HG03565 (cell line): ENCODE data around the gene ZNF19.
"Not testable (repeated sequence)": the region's sequence is repeated elsewhere in the genome, so short reads cannot be mapped to it uniquely, and the experiment has no call there.

Experiments
- ATAC-seq: cut with Tn5 transposase; IDR thresholded peaks from one replicate; pipeline ENCODE4 v1.9.1; 2021; ENCODE audit warnings: mild to moderate bottlenecking, moderate library complexity; ENCODE audit not compliant: unreplicated experiment

ZNF19 gene

DNA sequence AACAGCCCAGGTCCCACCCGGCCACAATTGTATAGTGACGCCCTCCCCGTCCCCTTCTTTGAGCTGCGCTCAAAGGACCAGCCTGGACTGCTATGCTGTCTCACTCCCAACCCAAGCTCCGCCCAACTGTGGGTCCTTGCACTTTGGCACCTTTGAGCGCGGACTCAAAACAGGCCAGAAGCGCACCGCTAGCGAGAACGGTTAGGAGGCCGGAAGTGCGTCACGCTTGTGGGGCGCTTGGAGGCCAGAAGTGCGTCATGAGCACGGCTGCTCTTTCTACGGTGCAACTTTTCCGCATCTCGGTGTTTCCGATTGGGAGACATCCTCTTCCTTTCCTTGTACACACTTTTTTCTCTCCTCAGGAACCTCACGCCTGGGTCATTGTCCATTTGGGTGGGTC, at the start of gene ZNF19:
Gene ZNF19 (minus strand): TSS at position 203 of the 400 bp plus-strand sequence. CDS start 7,210 bp downstream, outside the sequence.
- no peak for ATAC-seq

DNA sequence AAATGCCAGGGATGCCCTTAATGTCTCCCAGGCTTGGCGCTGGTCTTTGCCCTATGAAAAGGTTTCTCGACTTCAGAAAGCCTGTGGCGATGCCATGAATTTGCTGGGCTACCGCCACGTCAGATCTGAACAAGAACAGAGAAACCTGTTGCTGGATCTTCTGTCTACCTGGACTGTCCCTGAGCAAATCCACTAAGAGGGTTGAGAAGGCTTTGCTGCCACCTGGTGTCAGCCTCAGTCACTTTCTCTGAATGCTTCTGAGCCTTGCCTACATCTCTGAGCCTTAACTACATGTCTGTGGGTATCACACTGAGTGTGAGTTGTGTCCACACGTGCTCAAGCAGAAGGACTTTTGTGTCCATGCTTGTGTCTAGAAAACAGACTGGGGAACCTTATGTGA, 48.5 kb upstream of the ZNF19 start:
- ATAC-seq = peak; percentile 74

DNA sequence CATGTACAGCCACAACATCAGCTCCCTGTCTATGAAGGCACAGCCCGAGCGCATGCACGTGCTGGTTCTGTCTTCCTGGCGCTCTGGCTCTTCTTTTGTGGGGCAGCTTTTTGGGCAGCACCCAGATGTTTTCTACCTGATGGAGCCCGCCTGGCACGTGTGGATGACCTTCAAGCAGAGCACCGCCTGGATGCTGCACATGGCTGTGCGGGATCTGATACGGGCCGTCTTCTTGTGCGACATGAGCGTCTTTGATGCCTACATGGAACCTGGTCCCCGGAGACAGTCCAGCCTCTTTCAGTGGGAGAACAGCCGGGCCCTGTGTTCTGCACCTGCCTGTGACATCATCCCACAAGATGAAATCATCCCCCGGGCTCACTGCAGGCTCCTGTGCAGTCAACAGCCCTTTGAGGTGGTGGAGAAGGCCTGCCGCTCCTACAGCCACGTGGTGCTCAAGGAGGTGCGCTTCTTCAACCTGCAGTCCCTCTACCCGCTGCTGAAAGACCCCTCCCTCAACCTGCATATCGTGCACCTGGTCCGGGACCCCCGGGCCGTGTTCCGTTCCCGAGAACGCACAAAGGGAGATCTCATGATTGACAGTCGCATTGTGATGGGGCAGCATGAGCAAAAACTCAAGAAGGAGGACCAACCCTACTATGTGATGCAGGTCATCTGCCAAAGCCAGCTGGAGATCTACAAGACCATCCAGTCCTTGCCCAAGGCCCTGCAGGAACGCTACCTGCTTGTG, 47.8 kb upstream of the ZNF19 start:
- no peak for ATAC-seq

DNA sequence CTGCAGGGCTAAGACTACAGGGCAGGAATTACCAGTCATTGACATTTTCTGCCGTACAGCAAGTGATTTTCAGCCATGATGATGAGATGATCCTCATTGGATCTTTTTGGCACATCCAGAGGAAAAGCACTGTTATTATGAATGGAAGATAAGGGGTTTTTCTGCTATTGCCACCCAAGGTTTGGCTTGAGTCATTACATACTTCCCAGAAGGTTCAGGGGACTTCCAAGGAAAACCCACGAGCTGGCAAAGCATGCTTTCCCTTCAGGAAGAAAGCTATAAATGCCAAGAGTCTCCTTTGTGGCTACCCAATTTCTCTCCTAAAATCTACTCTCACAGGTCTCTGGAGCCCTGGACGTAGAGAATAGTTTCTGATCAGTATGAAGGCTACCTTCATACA, 43.2 kb upstream of the ZNF19 start:
- no peak for ATAC-seq

DNA sequence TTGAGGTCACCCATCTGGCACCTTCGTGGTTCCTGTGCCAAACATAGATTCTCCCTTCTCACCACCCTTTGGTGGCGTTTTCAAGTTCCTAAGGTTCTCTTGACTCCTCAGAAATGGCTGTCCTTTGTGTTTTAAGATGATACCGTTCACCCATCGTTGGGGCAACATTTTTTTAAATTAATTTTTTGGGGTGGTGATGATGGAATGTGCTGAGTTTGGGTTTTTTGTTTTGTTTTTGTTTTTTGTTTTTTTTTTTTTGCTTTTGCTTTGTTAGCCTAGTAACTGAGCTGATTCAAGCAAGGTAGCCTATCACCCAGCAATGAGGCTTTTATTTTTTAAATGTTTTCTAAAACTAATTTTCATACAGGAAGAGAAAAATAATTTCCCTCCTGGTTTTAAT, 39.7 kb upstream of the ZNF19 start:
- ATAC-seq = no peak

DNA sequence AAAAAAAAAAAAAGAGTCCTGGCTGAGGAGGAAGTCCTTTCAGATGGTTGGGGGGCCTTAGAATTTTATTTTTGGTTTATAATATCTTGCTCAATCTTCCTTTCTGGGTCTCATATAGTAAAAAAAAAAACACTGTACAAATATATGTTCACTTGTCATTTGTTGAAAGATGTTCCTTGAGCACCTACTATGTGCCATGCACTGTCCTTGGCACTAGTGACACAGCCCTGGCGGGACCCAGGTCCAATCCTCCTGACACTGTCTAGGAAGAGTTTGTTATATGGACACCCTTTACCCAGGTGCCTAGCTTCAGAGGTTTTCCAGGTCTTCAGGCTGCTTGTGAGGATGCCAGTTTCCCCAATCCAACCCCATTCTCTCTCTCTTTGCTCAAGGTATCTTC, 39.1 kb upstream of the ZNF19 start:
- no peak for ATAC-seq

DNA sequence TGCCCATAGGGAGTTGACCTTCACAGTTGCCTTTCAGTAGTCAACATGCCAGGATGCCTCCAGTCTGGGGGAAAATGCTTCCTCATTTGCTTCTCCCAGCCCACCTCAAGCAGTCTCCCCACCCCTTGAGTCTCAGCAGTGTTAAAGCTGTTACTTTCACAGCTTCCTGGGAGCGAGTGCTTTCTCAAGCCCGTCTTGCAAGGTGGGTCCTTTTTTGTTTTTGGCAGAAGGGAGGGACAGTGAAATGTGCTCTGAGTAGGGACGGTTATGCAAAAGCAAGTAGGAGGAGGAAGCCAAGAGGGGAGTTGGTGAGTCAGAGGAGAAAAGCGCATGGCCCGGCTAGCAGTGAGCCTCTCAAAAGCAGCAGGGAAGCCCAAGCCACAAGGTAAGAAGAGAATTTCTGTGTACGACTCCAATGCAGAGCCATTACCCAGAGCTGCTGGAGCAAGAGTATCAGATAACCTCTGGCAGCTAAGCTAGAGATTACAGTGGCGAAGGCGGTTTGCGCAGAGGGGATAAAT, 37.0 kb upstream of the ZNF19 start, which contains the start of gene CHST4:
Gene CHST4 (plus strand): TSS at position 316 of the 521 bp plus-strand sequence. CDS start 10,252 bp downstream, outside the sequence.
- ATAC-seq = no peak

DNA sequence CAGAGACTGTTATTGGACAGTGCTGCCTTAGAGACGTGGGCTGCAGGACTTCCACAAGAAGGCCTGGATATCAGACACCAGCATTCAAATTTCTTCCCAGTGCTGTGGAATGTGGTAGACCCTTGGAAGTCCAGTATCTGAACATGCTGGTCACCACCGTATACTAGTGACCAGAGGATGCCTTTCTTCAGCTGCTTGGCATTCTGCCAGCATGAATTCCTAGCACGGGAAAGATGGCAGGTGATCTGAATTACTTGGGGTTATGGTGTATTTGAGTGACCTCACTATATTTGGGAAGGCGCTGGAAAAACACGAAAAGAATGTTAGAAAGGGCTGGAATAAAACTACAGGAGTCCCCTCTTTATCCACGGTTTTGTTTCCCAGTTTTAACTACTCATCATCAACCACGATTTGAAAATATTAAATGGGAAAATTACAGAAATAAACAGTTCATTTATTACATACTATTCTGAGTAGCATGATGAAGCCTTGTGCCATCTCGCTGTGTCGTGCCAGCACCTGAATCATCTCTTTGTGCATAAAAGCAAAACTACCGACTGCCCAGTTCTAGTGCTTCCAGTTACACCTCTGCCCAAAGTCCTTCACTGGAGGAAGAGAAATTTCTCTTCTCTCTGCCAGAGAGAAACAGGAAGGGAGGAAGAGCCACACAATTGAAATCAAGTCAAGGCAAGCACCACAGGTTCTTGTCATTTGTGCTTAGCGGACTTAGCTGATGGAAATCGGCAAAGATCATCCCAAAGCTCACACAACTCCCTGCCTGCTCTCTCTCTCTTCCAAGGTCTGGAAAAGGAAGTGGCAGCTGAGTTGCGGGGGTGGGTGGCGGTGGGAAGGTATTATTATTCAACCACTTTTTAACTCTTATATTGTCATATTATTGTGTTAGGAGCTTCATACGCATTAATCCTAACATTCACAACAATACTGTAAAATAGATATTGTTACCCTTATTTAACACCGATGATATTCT, 35.7 kb upstream of the ZNF19 start:
- ATAC-seq = no peak

DNA sequence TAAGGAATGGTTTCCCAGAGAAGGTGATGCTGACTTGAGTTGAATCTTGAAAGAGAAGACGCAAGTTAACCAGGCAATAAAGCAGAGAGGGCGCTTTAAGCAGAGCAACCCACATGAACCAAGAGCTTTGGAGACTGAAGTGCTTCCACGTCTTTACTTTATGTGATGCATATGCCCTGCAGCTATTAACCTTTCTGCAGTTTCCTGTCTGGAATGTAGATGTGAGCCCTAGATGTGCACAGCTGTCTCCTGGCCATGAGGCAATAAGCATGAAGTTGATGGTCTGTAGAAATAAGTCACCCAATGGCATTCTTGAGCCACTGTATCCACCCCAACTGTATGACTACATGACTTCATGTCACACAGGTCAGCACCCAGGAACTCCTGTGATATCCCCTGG, 31.4 kb upstream of the ZNF19 start:
- ATAC-seq = no peak

DNA sequence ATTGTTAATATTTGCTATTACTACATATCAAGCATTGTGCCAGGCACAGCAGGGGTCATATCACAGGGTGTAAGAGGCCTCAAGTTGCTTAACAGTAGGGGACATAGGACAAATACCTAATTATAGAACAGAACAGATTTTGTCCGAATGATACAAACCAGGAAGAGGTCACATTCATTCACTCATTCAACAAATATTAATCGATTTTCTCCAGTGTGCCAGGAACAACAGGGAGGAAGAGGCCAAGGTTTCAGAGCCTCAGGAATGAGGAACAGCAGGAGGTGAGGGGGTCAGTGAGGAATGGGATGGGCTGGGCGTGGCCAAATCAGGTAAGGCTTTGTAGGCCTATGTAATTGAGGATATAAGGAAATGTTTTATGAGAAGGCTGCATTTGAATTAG, 25.9 kb upstream of the ZNF19 start:
- ATAC-seq = no peak

DNA sequence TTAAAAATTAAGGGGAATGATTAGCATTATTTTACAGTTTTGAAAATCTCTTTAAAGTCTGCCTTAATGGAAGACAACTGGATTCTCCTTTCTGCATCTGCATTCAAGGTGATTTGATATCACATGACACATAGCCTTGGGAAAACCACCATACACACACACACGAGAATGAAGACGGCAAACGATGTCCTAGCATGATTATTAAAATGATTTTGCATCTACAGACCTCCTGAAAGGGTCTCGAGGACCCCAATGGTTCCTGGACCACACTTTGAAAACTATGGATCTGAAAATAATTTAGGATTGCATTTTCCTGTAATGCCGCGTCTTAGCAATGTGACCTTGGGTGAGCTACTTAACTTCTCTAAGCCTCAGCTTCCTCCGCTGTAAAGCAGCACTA, 25.4 kb upstream of the ZNF19 start:
- ATAC-seq = no peak

DNA sequence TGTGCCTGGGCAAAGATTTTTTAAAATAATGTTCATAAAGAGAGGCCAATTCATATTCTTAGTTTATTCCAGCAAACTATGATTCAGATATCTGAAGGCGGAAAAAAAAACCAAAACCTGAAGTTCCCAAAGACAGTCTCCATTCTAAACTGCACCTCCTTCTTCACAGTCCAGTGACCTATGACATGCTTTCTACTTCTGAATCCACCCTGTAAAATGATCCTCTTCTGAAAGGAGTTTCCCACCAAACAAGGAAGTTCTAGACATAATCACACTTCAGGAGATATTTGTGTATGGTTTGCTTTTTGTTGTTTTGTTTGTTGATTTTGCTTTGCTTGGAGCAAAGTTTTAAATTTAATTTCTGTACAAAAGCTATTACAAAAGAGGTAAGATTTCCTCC, 24.2 kb upstream of the ZNF19 start:
- ATAC-seq = no peak

DNA sequence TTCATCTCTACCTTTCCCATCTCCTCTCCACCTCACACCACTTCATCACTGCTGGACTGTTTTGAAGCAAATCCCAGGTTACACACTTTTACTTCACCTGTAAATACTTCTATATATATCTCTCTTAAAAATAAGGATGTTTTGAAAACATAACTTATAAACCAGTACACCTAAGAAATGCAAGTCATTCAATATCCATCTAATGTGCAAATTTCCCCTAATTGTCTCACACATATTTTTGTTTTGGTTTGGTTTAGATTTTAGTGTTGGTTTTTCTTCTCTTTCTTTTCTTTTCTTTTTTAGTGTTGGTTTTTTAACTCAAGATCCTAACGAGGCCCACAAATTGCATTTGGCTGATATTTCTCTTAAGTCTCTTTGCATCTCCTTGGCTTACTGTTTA, 17.9 kb upstream of the ZNF19 start:
- ATAC-seq = no peak

DNA sequence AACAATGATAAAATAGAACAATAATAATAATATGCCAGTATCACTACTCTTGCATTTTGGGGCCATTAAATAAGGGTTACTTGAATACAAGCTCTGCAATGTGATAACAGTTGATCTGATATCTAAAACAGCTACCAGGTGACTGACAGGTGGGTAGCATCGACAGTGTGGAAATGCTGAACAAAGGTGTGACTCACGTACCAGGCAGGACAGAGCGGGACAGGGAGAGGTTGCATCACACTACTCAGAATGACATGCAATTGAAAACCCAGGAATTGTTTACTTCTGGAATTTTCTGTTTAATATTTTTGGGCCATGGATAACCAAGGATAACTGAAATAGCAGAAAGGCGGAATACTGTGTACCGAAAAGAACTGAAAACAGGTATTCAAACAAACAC, 15.8 kb upstream of the ZNF19 start:
- ATAC-seq = no peak

DNA sequence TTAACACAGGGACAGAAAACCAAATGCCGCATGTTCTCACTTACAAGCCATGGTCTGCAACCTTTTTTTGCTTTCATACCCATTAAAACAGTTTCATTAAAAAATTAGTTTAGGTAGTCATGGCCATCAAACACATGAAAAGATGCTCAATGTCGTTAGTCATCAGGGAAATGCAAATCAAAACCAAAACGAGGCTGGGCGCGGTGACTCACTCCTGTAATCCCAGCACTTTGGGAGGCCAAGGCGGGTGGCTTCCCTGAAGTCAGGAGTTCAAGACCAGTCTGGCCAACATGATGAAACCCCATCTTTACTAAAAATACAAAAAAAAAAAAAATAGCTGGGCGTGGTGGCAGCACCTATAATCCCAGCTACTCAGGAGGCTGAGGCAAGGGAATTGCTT, 14.9 kb upstream of the ZNF19 start:
- ATAC-seq = not testable (repeated sequence)

DNA sequence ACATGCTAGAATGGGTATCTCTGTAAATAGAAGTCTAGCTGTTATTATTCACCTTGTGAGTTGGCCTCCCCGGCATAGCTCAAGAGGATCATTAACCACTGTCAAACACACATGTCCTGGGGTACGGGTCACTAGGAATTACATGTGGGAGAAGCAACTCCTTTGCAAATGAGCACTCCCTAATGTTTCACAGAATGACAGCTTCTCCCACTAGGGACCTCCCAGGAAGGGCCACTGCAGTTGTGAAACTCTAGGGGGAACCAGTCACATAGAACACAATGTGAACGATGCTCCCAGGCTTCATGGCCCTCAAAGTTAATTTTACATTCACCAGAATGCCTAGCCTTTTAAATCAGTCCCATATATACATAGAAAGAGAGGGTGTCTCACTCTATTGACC, 12.4 kb upstream of the ZNF19 start:
- no peak for ATAC-seq

DNA sequence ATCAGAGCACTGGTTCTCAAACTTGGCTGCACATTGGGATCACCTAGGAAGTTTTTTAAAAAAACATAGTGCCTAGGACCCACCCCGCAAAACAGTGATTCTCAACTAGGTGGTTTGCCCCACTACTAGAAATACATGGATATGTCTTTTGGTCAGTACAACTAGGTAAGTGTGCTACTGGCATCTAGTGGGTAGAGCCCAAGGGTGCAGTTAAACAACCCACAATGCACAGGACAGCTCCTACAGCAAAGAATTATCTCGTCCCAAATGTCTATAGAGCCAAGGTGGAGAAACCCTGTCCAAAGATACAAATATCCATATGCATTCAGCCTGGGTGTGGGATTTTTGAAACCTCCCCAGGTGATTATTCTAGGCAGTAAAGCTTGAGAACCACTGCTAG, 11.8 kb upstream of the ZNF19 start:
- ATAC-seq = no peak

DNA sequence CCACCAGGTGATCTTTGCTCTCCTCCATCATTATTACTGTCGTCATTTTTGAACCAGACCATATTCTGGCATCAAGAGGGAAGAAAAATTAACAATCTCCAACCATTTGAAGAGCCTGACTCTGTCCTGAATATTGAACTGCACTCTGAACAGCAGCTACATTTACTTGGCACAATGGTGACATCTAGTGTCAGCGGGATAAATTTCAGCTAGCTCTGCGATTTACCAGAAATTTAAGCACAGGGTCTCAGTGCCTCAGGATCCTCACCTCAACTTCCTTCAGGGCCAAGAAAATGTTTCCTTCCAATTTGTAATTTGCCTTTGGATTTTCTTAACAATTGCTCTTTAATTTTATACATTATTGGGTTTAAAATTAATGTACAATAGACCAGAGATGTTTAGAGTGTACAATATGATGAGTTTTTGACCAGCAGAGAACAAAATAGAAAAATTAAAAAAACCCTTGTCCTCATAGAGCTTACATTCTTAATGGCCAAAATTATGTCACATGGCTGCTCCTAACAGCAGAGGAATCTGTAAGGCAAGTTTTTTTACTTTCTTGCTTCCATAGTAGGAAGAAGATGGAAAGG, 10.7 kb upstream of the ZNF19 start:
- no peak for ATAC-seq

DNA sequence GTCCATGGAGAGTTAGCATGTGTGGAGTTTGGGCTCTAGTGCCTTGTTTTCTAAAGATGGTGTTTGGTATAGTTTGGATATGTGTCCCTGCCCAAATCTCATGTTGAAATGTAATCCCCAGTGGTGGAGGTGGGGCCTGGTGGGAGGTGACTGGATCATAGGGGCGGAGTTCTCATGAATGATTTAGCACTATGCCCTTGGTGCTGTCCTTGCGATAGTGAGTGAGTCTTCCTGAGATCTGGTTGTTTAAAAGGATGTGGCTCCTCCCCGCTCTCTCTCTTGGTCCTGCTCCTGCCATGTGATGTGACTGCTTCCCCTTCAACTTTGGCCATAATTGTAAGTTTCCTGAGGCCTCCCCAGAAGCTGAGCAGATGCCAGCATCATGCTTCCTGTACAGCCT, 8.9 kb upstream of the ZNF19 start:
- no peak for ATAC-seq

DNA sequence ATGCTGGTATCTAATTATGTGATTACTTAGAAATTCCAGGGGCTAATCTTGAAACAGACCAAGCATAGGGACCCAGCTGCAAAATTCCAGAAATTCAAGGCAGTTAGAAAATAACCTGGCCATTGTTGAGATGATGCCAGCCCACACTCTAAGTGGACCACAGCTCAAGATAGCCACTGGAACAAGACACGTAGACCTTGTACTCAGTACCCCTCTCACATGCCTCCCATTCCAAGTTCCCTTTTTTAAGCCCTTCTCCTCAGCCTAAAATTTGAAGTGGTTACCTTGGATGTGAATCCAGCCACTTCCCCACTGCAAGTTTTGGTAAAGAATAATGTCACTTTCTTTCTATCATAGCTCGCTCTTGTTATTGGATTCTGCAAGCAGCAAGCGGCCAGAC, 4.1 kb upstream of the ZNF19 start:
- no peak for ATAC-seq

DNA sequence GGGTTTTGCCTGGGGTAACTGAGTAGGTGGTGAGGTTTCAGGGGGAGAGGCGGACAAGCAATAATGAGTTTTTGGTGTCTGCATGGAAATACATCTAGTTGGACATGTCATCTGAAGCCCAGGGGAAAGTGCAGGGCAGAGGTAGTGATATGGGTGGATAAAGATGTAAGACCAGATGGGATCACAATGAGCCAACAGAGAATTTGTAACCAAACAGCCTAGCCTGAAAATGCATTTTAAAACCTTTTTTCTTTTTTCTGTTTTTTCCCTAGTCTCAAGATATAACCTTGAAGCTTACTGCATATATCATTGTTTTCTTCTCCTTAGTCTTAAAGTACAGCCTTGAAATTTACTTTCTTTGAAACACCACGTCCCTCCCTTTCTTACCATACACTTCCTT, 3.7 kb upstream of the ZNF19 start:
- ATAC-seq = no peak
